ENCODE results near the gene IRAG1. TPM values are rescaled to one million over a fixed set of nuclear protein-coding genes. Genes with fewer than 3 reads are reported as not detected.
A peak's percentile ranks its signal among the peaks of the same experiment; 100 is the strongest.

IRAG1 gene
- total and polyA plus RNA-seq, 2 donors (not counting 1 experiment from before 2014, with no cell fraction given) = 0.27 to 0.32 TPM

GRCh38 chr11:10655943-10656576 is 37.5 kb downstream of the IRAG1 start:
- H3K4me1 ChIP-seq (ENCODE audit: control insufficient read depth in 2 of 2, insufficient read depth in 2 of 2, low read length in 2 of 2) = peaks cover 45 to 55% of the 10 kb centered on the region in 2 donors
- Mint-ChIP-seq H3K27ac (peak overlapping the region; percentile 15), H3K27me3 (no peaks in the 10 kb centered on the region), H3K9me3 (ENCODE audit: insufficient read depth) (no peaks in the 10 kb centered on the region), H3K4me3 (no peak overlapping the region), H3K4me1 (peaks cover 76% of the 10 kb centered on the region)
- H3K4me3 ChIP-seq (ENCODE audit: control extremely low read depth in 1 of 5, extremely low read depth in 1 of 5, insufficient read depth in 1 of 5, low read depth in 2 of 5, low read length in 4 of 5) = no peak overlapping the region
- ATAC-seq (ENCODE audit: low read depth) (no peak), DNase-seq (no peak)
- peaks cover 0 to 4% (median 0%) of the 10 kb centered on the region in 3 donors for H3K9me3 ChIP-seq (ENCODE audit: control extremely low read depth in 1 of 3, control insufficient read depth in 2 of 3, insufficient read depth in 1 of 3, low read length in 2 of 3)
- no peak for TF ChIP-seq EZH2 (IDR thresholded peaks at IDR 0.05; ENCODE audit: borderline replicate concordance, insufficient read depth, low read depth, low read length, poor library complexity, severe bottlenecking)
- TF ChIP-seq, protein P1, sequence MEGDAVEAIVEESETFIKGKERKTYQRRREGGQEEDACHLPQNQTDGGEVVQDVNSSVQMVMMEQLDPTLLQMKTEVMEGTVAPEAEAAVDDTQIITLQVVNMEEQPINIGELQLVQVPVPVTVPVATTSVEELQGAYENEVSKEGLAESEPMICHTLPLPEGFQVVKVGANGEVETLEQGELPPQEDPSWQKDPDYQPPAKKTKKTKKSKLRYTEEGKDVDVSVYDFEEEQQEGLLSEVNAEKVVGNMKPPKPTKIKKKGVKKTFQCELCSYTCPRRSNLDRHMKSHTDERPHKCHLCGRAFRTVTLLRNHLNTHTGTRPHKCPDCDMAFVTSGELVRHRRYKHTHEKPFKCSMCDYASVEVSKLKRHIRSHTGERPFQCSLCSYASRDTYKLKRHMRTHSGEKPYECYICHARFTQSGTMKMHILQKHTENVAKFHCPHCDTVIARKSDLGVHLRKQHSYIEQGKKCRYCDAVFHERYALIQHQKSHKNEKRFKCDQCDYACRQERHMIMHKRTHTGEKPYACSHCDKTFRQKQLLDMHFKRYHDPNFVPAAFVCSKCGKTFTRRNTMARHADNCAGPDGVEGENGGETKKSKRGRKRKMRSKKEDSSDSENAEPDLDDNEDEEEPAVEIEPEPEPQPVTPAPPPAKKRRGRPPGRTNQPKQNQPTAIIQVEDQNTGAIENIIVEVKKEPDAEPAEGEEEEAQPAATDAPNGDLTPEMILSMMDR (IDR thresholded peaks at IDR 0.05) = no peak
- no peak overlapping the region for H3K27ac ChIP-seq (ENCODE audit: low read length in 2 of 2)
- H2AFZ ChIP-seq (ENCODE audit: insufficient read depth, low read depth, low read length, poor library complexity, severe bottlenecking) = no peak overlapping the region
- no peaks in the 10 kb centered on the region for H3K36me3 ChIP-seq (replicated peaks in 1 of 2; ENCODE audit: control extremely low read depth in 1 of 2, control insufficient read depth in 1 of 2, extremely low read depth in 1 of 2, insufficient read depth in 2 of 2, low read length in 1 of 2)
- 89% methylated on average over 4 of the region's 6 CpGs for WGBS (ENCODE audit: insufficient coverage)
- POLR2A ChIA-PET = interaction anchor here (1.2 kb wide), 1 partner anchor 48 kb away, joined by 3 read pairs; no protein-coding TSS in a partner anchor
- no peaks in the 10 kb centered on the region for H4K20me1 ChIP-seq (ENCODE audit: control insufficient read depth, insufficient read depth, low read length, poor library complexity, severe bottlenecking)
- intact Hi-C loops (cut with micrococcal nuclease) = loop anchor here (10.0 kb wide), 1 partner anchor 79 kb away; no protein-coding TSS in a partner anchor
- H3K9ac ChIP-seq (ENCODE audit: low read length) = no peak overlapping the region
- no peak overlapping the region for H3K4me2 ChIP-seq (replicated peaks; ENCODE audit: low read depth, low read length, poor library complexity, severe bottlenecking)
- CTCF ChIA-PET = interaction anchor here (0.6 to 6.9 kb wide), 13 partner anchors 9 to 243 kb away, joined by 3 to 57 read pairs (median 4); partner anchors contain the start of gene RNF141
- no peaks in the 10 kb centered on the region for H3K79me2 ChIP-seq (ENCODE audit: control insufficient read depth, insufficient read depth, low read length)
- H3K27me3 ChIP-seq (replicated peaks in 1 of 4; ENCODE audit: control extremely low read depth in 1 of 4, control insufficient read depth in 3 of 4, insufficient read depth in 4 of 4, low read length in 3 of 4) = no peaks in the 10 kb centered on the region

- H3K9me3 Mint-ChIP-seq (ENCODE audit: insufficient read depth) = no peaks in the 10 kb centered on the region
- Histone ChIP-seq H4K20me1 (ENCODE audit: control insufficient read depth, insufficient read depth, low read length, poor library complexity, severe bottlenecking) (no peaks in the 10 kb centered on the region), H3K27ac (ENCODE audit: low read length in 2 of 2) (no peak overlapping the region), H3K9ac (ENCODE audit: low read length) (no peak overlapping the region), H3K4me2 (replicated peaks; ENCODE audit: low read depth, low read length, poor library complexity, severe bottlenecking) (no peak overlapping the region), H3K9me3 (ENCODE audit: control extremely low read depth in 1 of 3, control insufficient read depth in 2 of 3, insufficient read depth in 1 of 3, low read length in 2 of 3) (peaks cover 0 to 4% (median 0%) of the 10 kb centered on the region in 3 donors), H3K36me3 (replicated peaks in 1 of 2; ENCODE audit: control extremely low read depth in 1 of 2, control insufficient read depth in 1 of 2, extremely low read depth in 1 of 2, insufficient read depth in 2 of 2, low read length in 1 of 2) (no peaks in the 10 kb centered on the region), H3K4me1 (ENCODE audit: control insufficient read depth in 2 of 2, insufficient read depth in 2 of 2, low read length in 2 of 2) (peaks cover 53 to 63% of the 10 kb centered on the region in 2 donors), H3K79me2 (ENCODE audit: control insufficient read depth, insufficient read depth, low read length) (no peaks in the 10 kb centered on the region), H3K27me3 (replicated peaks in 1 of 4; ENCODE audit: control extremely low read depth in 1 of 4, control insufficient read depth in 3 of 4, insufficient read depth in 4 of 4, low read length in 3 of 4) (no peaks in the 10 kb centered on the region), H2AFZ (ENCODE audit: insufficient read depth, low read depth, low read length, poor library complexity, severe bottlenecking) (no peak overlapping the region), H3K4me3 (ENCODE audit: control extremely low read depth in 1 of 5, extremely low read depth in 1 of 5, insufficient read depth in 1 of 5, low read depth in 2 of 5, low read length in 4 of 5) (no peak overlapping the region)
- H3K27me3 Mint-ChIP-seq = no peaks in the 10 kb centered on the region
- 65% methylated on average over 3 of the region's 4 CpGs for WGBS (ENCODE audit: insufficient coverage)
- no peak for TF ChIP-seq EZH2 (IDR thresholded peaks at IDR 0.05; ENCODE audit: borderline replicate concordance, insufficient read depth, low read depth, low read length, poor library complexity, severe bottlenecking)
- TF ChIP-seq, protein P1 (IDR thresholded peaks at IDR 0.05) = no peak
- H3K27ac Mint-ChIP-seq = no peak overlapping the region
- no peak for DNase-seq
- H3K4me1 Mint-ChIP-seq = peaks cover 80% of the 10 kb centered on the region
- intact Hi-C loops (cut with micrococcal nuclease) = loop anchor here (10.0 kb wide), 1 partner anchor 80 kb away; no protein-coding TSS in a partner anchor
- CTCF ChIA-PET = interaction anchor here (0.6 to 6.9 kb wide), 24 partner anchors 8 to 244 kb away, joined by 3 to 57 read pairs (median 6); partner anchors contain the start of genes LYVE1 and RNF141
- H3K4me3 Mint-ChIP-seq = no peak overlapping the region
- POLR2A ChIA-PET = interaction anchor here (1.2 kb wide), 1 partner anchor 47 kb away, joined by 3 read pairs; no protein-coding TSS in a partner anchor
- ATAC-seq (ENCODE audit: low read depth) = no peak
Observed at GRCh38 chr11:10655227-10655626, 38.3 kb downstream of the IRAG1 start.

All from B cell (primary cell).